ENCODE results near the gene PPFIA1.

PPFIA1 gene

DNA sequence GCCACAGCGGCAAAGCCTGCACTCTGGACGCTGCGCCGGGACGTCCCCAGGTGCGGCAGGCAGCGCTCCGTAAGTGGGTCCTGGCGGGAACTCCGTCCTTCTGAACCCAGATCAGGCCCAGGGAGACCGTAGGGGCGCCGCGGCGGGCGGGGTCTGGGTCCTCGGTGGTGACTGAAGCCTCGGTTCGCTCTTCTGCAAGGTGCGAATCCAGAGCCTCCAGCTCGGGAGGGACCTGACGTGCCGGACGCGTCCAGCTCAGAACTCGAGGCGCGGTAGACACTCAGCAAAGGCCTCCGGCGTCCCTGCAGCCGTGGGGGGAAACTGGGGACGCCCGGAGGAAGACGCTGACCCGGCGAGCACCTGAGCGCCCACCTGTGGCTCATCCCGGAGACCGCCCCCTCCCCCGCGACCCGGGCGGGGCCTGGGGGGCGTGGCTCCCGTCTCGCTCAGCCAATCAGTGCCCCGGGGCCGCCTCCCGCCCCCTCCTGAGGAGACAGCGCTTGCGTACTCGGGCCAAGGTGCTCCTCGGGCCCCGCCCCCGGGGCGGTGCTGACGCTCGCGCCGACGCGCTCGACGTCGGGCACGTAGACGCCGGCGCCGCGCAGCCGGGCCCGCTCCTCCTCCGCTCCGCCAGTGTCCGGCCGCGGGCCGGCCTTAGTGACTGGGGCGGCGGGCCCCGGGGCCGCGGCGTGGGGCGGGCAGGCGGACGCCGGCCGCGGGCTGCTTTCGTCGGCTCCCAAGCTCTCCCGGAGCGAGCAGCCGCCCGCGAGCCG is at the start of gene PPFIA1:
Gene PPFIA1, plus strand, starts transcription at position 587 of the 773 bp plus-strand sequence. CDS start 1,483 bp downstream, outside the sequence.
- peak; percentile 95 for DNase-seq

DNA sequence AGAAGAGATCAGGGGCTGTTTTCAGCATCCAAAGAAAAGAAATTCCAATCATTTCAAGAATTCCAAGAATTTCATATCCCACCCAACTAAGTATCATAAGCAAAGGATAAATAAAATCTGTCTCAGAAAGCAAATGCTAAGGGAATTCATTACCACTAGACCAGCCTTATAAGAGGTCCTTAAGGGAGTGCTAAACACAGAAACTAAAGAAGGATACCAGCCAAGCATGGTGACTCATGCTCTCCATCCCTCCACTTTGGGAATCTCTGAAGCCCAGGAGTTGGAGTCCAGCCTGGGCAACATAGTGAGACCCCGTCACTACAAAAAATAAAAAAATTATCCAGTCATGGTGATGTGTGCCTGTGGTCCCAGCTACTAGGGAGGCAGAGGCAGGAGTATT is 49.6 kb upstream of the PPFIA1 start:
- no peak for DNase-seq

DNA sequence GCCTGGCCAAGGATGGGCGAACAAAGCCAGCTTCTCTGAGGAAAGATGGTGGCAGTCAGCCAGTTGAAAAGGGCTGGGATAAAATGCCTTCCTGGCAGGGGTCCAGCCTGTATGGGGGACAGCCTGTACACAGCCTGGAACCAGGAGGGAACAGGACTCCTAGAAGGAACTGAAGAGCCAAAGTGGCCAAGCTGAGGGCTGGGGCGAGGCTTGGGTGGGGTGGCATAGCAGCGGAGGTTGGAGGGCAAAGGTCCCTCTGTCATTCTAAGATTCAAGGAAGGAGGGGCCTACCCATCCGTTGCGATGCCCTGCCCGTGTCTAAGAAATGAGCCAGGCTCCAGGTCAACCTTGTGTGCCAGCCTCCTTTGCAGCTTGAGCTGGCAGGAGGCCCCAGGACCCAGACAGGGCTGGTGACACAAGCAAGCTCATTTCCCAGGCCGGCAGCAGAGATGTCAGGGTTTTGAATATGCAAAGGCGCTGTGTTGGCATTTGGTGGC is 44.8 kb upstream of the PPFIA1 start:
- DNase-seq, result no peak

DNA sequence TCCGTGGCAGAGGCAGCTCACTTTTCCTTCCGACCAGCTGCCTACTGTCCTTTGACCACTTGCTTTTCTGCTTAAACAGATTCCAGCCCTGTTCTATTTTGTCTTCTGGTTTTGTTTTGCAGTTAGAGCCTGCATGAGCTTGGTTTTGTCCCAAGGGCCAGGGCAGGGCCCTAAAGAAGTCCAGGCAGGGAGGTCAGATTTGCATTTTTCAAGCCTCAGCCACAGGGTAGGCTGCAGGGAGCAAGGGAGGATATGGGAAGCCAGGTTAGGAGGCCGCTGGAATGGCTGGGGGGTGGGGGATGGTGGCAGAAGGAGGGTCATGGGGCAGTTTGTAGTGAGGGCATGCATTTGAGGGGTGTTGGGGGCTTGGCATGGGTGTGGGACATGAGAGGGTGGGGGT is 44.3 kb upstream of the PPFIA1 start:
- DNase-seq, result no peak

DNA sequence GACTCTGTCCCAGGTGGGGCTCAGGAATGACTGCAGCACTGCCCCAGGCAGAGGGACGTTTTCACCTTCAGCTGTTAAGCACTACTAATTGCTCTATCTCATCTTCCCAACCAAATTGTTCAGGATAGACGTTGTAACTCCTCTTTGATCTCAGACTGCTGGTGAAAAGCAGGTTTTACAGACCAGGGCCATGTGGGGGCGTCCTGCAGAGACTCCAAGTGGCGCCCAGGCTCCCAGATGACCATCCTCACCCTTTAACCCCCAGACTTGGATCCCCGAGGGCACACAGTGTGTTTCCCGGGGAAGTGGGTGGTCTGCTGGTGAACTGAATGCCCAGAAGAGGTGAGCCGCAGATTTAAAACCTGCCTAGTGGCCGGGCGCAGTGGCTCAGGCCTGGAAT is 43.5 kb upstream of the PPFIA1 start:
- no peak for DNase-seq

DNA sequence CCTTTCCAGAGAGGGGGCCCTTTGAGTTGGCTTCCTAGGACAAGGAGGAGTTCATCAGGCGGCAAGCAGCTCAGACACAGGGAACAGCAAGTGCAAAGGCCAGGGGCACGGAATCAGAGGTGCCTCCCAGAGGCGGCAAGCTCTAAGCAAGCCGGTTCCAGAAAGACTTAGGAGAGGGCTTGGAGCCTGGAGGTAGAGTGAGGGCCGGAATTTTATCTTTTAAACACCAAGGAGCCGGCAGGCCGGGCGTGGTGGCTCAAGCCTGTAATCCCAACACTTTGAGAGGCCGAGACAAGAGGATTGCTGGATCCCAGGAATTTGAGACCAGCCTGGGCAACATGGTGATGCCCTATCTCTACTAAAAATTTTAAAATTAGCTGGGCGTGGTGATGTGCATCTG is 40.8 kb upstream of the PPFIA1 start:
- no peak for DNase-seq

DNA sequence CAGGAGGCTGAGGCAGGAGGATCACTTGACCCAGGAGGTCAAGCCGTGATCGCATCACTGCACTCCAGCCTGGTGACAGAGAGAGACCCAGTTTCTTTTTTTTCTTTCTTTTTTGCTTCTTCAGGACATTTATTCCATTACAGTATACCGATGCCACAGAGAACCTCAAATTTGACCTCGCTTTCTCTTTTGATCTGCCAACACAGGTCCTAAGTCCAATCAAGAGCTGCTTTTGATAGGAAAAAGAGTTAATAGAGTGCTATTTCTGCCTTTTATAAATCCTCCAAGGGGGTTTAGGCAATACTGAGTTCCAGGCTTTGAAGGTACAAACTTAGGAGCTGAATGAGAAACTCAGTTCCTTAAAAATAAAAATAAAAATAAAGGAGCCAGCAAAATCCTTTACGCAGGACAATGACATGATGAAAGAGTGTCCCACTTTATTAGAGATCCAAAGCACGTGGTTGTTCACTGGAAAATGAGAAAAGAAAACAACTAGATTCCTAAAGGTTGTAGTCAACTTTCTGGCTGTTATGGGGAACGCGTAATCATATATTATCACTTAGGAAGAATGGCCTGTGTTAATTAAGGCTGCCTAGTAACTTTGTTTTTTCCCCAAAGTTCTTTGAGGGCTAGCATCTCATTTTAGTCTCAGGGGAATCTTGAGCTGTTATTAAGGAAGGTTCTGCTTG is 40.2 kb upstream of the PPFIA1 start:
- DNase-seq, result no peak

DNA sequence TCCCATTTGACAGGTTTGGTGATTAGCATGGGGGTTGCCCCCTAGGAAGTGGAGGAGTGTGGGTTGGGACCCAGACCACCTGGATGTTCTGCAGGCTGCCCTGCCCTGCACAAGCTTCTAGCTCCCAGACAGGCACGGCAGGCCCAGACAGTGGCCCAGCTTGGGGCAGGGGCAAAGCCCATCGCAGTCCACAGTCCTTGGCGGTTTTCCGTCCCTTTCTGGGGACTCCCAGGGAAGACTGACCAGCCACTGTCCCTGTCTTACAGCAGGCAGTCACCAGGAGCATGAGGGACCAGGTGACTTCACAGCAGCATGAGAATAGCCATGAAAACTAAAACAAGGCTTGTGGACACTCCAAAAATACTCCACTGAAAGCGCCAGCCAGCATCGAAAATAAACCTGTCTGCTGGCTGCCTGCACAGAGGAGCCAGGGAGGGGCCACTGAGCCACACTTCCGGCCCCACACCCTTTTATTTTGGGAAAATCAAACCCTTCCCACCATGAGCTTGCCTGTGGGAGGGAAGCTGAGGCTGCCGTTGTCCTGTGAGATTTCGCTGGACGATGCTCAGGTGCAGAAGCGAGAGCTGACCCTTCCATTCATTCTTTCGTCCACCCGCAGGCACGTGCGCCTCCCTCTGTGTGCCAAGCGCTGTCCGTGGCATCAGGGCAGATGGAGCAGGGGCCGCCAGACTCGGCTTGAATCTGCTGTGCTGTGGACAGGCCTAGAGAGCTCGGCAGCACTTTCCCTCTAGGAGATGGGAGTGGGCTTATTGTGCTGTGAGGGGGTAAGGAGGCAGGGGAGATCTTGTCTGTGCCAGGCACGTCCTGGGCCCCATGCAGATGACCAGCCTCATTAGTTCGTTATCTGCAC is 39.4 kb upstream of the PPFIA1 start:
- no peak for DNase-seq

DNA sequence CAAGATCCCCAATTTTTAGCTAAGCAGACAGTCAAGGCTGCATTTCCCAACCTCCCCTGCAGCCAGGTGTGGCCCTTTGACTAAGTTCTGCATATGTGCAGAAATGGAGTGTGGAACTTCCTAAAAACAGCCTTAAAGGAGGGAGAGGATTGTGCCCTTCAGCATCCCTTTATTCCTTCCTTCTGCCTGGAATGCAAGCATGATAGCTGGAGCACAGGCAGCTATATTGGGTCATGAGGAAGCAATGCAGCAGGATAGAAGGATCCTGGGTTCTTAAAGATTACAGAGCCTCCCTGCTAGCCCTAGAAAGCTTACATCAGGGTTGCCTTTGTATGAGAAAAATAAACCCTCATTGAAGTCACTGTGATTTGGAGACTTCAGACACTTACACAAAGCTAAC is 37.5 kb upstream of the PPFIA1 start:
- DNase-seq, result no peak

DNA sequence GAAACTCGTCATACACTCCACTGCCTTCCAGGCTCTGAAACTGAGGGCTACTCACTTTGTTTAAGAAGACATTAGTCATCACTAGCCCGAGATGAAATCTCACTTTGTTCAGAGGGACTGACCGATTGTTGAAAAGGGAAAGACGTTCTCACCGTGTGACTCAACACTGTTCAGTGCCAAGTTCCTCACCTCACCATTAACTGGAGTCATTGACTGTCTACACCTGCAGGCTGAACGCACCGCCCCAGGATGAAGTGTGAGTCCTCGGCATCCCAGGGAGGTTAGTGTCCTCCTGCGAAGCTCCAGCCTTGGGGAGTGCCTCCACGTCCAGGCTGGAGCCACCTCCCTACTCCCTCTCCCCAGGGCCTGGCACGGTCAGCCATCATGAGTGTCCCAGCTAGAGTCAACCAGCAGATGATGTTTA is 37.0 kb upstream of the PPFIA1 start:
- DNase-seq, result no peak

DNA sequence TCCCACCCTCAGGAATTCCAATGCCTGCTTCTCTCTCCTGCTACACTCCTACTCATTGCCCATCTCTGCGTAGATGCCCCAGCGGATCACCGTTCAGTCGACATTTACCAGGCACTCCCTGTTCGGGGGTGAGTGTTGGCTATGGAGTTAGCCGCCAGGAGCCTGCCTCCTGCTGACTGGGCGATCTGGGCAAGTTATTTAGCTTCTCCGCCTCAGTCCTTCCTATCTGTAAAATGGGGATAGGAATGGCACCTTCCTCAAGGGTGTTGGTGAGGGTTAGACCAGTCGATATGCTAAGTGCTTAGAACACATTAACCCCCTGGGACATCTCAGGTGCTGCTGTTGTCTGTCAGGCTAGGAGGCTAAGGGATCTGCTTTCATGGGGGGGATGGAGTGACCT is 36.5 kb upstream of the PPFIA1 start:
- DNase-seq, result no peak

DNA sequence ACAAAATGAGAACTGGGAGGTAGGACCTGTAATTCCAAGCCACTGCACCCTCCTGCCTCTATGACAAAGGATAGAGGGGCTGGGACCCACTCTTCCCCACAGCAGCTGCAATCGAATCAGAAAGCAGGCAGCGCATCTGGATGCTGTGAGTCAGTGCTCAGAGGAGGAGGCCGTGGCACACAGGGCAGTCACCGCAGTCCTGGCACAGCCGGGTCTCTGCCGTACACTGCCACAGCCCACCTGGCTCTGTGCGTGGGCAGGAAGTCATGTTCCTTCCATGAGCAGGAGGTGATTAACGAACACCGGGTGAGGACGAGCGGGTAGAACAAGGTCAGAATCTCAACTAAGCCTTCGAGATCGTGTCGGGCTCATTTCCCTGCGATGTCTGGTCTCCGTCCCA is 30.2 kb upstream of the PPFIA1 start:
- no peak for DNase-seq

DNA sequence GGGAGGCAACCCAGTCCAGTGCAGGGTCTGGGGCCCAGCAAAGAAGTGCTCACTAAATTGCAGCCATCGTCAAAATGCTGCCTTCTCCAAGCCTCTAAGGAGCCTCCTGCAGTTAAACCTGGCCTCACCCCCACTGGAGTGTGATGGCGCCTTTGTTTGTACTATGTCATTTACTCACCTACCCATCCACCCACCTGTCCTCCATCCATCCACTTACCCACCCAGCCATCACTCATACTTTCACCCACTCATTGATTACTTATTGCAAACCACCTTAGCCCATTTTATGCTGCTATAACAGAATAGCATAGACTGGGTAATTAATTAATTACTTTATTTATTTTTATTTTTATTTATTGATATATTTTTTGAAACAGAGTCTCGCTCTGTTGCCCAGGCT is 28.8 kb upstream of the PPFIA1 start:
- DNase-seq, result no peak

DNA sequence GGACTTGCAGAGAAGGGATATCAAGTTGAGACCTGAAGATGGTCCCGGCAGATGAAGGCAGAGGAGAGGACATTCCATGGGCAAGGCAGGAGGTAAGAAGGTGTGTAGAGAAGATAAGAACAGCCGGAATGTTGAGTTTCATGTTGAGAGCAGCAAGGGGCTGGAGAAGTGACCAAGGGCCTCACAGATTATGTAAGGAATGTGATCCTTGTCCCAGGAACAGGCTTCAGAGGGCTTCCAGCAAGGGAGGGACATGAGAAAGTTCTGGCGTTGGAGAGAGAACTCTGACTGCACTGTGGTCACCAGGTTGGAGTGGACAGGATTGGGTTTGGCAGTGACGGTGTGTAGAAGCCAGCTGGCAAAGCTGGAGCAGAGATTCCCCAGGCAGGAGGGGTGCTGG is 27.6 kb upstream of the PPFIA1 start:
- DNase-seq, result no peak

DNA sequence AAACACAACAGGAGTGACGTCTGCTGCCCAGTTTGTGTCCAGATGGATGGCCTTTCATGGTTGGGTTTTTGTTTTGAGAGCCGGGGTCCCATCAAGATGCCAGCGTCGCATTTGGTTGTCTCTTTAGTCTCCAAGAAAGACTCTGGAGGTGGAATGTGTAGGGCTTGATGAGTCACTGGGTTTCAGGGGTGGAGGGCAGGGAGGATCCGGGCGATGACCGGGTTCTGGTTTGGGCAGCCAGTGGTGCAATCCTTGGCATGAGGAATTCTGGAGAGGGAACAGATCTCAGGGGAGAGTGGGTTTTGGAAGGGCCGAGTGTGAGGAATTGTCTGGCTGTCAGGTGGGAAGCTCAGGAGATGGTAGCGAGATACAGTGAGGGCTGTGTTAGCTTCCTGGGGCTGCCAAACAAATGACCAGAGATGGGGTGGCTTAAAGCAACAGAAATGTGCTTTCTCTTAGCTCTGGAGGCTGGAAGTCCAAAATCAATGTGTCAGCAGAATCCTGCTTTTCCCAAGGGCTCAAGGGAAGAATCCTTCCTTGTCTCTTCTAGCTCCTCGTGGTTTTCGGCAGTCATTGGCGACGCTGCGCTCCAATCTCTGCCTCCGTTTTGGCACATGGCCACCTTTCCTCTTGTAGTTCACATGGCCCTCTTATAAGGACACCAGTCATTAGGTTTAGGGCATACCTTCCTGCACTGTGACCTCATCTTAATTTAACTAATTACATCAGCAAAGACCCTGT is 26.4 kb upstream of the PPFIA1 start:
- DNase-seq, result no peak

DNA sequence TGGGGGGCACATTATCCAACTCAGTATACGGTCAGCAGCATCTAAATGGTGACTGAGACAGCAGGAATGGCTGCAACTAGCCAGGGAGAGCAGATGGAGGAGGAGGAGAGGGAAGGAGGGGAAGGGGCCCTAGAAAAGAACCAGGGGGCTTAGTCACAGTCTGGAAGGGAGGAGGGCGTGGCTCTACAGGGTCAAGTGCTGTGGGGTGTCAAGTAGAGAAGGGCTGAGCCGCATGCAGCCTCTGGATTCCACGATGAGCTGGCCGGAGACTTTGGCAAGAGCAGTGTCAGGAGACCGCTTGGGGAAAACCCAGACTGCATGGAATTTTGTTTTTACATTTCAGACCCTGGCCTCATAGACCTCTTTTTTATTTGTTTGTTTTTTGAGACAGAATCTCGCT is 25.8 kb upstream of the PPFIA1 start:
- DNase-seq, result no peak

DNA sequence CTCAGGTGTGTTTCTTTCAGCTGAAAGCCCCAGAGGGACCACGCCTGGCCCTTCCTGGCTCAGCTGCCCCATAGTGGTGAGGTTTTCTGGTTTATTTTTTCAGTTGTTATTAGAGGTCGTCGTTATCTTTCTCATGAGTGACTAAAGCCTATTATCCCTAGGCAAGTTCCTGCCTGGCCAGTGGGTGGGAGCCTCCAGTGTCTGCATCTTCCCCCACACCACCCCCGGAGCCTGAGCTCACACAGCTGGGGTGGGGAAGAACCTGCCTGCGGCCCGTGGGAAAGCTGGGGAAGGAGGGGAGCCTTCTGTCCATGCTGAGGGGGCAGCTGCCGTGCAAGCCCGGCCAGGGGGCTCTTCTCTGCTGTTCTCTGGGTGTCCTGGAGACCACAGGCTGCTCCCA is 24.3 kb upstream of the PPFIA1 start:
- DNase-seq, result no peak

DNA sequence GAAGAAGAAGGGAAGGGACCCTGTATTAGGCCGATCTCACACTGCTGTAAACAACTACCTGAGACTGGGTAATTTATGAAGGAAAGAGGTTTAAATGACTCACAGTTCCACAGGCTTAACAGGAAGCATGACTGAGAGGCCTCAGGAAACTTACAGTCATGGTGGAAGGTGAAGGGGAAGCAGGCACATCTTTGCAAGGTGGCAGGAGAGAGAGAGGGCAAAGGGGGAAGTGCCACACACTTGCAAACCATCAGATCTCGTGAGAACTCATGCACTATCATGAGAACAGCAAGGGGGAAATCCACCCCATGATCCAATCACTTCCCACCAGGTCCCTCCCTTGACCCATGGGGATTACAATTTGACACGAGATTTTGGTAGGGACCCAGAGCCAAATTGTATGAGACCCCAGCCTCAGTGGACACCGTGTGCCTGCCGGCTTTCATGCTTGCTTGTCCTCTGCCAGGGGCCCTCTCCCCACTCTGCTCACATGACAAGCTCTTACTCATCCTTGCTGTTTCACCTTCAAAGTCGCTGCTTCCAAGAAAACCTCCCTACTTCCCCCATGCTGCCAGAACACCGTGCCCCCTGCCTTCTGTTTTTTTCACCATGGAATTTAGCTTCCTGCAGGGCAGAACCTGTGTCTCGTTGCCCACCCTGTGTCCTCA is 23.3 kb upstream of the PPFIA1 start:
- DNase-seq, result no peak

DNA sequence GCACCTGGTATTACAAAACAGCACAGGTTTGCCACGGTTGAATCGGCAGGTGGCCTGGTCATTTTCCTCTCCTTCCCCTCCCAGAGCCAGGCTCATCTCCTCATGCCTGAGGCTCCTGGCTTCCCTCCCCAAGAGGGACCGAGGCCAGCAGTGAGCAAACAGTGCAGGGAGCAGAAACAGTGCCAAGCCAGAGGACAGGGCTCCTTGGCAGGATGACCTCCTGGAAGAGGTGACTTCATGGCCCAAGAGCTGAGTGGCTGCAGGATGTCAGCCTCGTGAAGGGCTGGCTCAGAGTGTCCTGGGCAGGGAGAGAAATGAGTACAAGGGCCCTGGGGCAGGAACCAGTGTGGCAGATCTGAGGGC is 22.8 kb upstream of the PPFIA1 start:
- no peak for DNase-seq

DNA sequence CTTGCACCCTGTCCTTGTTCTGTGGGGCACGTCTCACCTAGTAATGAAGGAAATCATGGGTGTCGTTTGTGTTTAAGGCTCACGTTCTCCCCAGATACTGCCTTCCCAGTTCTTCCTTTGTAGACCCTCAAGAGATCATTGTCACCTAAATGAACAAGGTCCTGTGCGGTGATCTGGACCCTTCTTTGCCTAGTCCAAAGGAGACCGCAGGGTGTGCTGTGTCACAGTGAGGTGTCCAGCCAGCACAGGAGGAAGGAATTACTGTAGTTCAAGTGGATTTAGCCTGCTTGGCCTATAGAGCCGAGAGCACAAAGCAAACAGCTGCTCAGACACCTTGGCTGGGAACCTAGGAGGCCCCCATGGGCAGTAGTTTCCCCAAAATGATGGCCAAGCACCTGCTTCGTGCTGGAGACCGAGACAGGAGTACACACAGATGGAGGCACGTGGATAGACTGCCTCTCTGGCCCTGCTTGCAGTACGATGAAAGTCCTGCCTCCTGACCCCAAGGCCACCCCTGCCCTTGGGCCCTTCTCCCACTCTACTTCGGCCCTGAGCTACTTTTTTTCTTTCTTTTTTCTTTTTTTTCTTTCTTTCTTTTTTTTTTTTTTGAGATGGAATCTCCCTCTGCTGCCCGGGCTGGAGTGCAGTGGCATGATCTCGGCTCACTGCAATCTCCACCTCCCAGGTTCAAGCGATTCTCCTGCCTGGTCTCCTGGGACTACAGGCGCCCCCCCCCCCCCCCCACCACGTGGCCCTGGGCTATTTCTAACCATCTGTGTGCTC is 19.4 kb upstream of the PPFIA1 start:
- no peak for DNase-seq

DNA sequence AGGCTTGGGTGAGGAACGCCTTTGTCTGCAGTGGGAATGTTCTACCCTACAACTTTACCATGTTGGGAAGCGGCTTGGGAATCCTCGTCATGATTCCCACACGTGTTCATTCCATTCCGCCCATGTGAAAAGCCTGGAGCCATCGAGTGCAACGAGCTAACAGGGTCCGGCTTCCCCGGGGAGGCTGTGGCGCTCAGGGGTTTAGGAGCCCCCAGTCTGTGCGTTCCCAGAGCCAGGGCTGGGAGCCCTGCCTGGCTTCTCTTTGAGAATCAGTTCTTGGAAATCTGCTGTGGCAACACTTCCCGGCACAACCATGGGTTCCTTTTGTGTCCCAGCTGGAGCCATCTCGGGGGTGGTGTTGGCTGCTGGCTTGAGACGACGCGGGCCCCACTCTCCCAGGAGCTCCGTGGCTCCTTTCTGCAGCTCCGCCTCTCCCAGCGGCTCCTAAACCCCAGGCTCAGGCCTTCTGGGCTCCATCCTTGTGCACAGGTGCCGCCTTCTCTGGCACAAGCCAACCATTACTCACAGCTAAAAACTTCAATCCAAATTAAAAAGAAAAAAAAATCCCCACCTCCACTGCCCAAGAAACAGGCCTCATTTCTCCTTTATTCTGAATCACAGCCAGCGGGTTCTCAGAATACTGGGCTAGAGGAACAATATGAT is 18.7 kb upstream of the PPFIA1 start:
- DNase-seq, result no peak

All from stimulated activated CD4-positive, alpha-beta T cell treated with anti-CD3 and anti-CD28 coated beads, Interleukin-4, amount 100 ng/mL, for 24 hours (primary cell).